Body of pancreas (tissue), 4 donors: ENCODE measurements around the gene PTBP3. TPM values are rescaled to one million over a fixed set of nuclear protein-coding genes. Genes with fewer than 3 reads are reported as not detected.

Experiments
- ATAC-seq: fragments of 150-250 bp; one replicate; pipeline ENCODE4 v1.9.1; 2016
- DNase-seq, 4 donors: peaks; one replicate each; pipeline ENCODE4 v3.0.0-alpha.2; 2019
- H3K27ac ChIP-seq, 4 donors: fragments of 200-600 bp; sonication (generic); 1 replicate in 3 of 4; 2 replicates in 1 of 4; pipeline versions ENCODE4 v1.5.1 to v1.6.1; 2016 to 2019; ENCODE audit warnings: mild to moderate bottlenecking in 1 of 4, mixed read lengths in 1 of 4, moderate library complexity in 1 of 4
- H3K27me3 ChIP-seq, 2 donors: fragments of 200-600 bp; sonication (generic); one replicate each; pipeline ENCODE4 v1.6.0; 2016; ENCODE audit warnings: mild to moderate bottlenecking in 1 of 2
- H3K36me3 ChIP-seq, 2 donors: fragments of 200-600 bp; sonication (generic); replicated peaks in 1 of 2; 2 replicates each; pipeline ENCODE4 v1.5.1; 2016; ENCODE audit warnings: low read depth in 2 of 2; ENCODE audit not compliant: insufficient read depth in 1 of 2
- H3K4me1 ChIP-seq: fragments of 200-600 bp; sonication (generic); one replicate; pipeline ENCODE4 v1.6.0; 2016
- H3K4me3 ChIP-seq, 2 donors: fragments of 200-600 bp; sonication (generic); 1 replicate in 1 of 2; 2 replicates in 1 of 2; pipeline ENCODE4 v1.5.1; 2016 to 2019
- H3K9me3 ChIP-seq, 3 donors: fragments of 200-600 bp; sonication (generic); 1 replicate in 2 of 3; 2 replicates in 1 of 3; pipeline ENCODE4 v1.5.1; 2016
- POLR2A ChIP-seq, 3 donors: fragments of 450-650 bp; IDR thresholded peaks; one replicate each; pipeline ENCODE4 v1.6.1; 2016; ENCODE audit warnings: antibody characterized with exemption in 3 of 3, mild to moderate bottlenecking in 2 of 3
- WGBS, 2 donors: methylation state at CpG; one replicate each; pipeline ENCODE4 v1.1.5; 2017; 5-methylcytosine and 5-hydroxymethylcytosine counted together
- intact Hi-C: fragments of 100-400 bp; cut with DNase I; formaldehyde crosslinking; loops from one replicate; pipeline ENCODE4 v1.15.1; 2023
- total RNA-seq, 2 donors: library from RNA; depleted of rRNA; stranded (reverse); fragments of >200 nt; gene quantifications; one replicate each; pipeline ENCODE4 v1.1.0, GENCODE V29; 2016
- TF ChIP-seq, protein P1 (sequence below), 7 experiments: fragments of 450-650 bp in 4 of 7; fragments of 200-600 bp in 3 of 7; sonication (generic) in 3 of 7; IDR thresholded peaks; one replicate each; pipeline ENCODE4 v1.5.1; 2016 to 2019; ENCODE audit warnings: antibody characterized with exemption in 7 of 7

The PTBP3 gene
- total RNA-seq, 2 donors from 2014 or later, result 30.4 to 122 TPM

DNA sequence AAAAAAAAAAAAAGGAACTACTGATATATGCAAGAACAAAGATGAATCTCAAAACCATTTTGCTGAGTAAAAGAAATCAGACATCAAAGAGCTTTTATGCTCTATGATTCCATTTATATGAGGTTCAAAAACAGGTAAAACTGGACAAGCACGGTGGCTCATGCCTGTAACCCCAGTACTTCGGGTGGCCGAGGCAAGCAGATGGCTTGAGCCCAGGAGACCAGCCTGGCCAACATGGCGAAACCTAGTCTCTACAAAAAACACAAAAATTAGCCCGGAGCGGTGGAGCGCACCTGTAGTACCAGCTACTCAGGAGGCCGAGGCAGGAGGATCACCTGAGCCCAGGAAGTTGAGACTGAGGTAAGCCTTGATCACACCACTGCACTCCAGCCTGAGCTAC, 7.8 kb downstream of the PTBP3 start:
- TF ChIP-seq POLR2A (IDR thresholded peaks at IDR 0.05), result no peak
- TF ChIP-seq, protein P1, sequence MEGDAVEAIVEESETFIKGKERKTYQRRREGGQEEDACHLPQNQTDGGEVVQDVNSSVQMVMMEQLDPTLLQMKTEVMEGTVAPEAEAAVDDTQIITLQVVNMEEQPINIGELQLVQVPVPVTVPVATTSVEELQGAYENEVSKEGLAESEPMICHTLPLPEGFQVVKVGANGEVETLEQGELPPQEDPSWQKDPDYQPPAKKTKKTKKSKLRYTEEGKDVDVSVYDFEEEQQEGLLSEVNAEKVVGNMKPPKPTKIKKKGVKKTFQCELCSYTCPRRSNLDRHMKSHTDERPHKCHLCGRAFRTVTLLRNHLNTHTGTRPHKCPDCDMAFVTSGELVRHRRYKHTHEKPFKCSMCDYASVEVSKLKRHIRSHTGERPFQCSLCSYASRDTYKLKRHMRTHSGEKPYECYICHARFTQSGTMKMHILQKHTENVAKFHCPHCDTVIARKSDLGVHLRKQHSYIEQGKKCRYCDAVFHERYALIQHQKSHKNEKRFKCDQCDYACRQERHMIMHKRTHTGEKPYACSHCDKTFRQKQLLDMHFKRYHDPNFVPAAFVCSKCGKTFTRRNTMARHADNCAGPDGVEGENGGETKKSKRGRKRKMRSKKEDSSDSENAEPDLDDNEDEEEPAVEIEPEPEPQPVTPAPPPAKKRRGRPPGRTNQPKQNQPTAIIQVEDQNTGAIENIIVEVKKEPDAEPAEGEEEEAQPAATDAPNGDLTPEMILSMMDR (IDR thresholded peaks at IDR 0.05), result no peak
- no peak overlapping the region for H3K4me3 ChIP-seq
- WGBS, 2 donors, result 77 to 83% methylated on average over 8 of the region's 8 CpGs
- intact Hi-C loops, result no loop called here
- ATAC-seq (no peak), DNase-seq (no peak)
- H3K36me3 ChIP-seq, result no peaks in the 10 kb centered on the region
- no peaks in the 10 kb centered on the region for H3K27me3 ChIP-seq
- H3K9me3 ChIP-seq, result no peaks in the 10 kb centered on the region
- no peak overlapping the region for H3K27ac ChIP-seq
- peaks cover 31% of the 10 kb centered on the region for H3K4me1 ChIP-seq

DNA sequence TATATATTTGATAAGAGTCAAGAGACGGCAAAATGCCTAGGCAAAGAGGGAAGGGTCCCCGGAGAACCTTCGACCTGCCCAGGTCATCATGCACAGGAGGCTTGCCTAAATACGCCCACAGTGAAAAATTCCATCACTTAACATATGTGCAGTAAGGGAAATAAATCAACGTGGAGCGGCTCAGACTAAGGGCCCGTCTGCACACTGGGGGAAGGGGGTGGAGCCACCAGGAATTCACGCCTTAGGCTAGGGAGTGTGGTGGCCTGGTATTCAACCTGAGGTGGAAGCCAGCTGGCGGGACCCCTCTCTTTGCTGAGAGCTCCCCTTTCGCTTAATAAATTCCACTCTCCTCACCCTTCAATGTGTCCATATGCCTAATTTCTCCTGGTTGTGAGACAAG, 8.3 kb downstream of the PTBP3 start:
- Histone ChIP-seq H3K27me3 (no peaks in the 10 kb centered on the region), H3K4me1 (peaks cover 31% of the 10 kb centered on the region), H3K36me3 (no peaks in the 10 kb centered on the region), H3K9me3 (no peaks in the 10 kb centered on the region), H3K27ac (no peak overlapping the region), H3K4me3 (no peak overlapping the region)
- DNase-seq (no peak), ATAC-seq (no peak)
- TF ChIP-seq, protein P1 (IDR thresholded peaks at IDR 0.05), result no peak
- no peak for TF ChIP-seq POLR2A (IDR thresholded peaks at IDR 0.05)
- intact Hi-C loops, result no loop called here
- 95 to 96% methylated on average over 10 of the region's 10 CpGs for WGBS, 2 donors

DNA sequence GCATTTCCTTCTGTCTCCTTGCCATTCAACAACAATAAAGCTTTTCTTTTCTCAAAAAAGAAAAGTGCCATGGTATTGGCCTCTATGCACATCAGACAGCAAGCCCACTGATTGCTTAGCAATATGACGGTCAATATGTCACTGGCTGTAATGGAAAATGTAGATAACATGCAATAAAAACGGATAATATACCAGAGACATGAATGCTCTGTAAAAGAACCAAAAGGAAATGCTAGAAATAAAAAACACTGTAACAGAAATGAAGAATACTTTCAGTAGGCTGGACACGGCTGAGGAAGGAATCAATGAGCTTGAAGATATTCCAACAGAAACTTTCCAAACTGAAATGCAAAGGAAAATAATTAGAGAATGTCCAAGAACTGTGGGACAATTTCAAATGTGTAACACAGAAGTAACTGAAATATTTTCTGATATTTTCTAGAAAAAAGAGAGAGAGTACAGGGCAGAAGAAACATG, 10.0 kb downstream of the PTBP3 start:
- DNase-seq, result no peak
- Histone ChIP-seq H3K4me1 (peaks cover 26% of the 10 kb centered on the region), H3K9me3 (no peaks in the 10 kb centered on the region), H3K27me3 (no peaks in the 10 kb centered on the region), H3K27ac (peak overlapping the region in 1 of 4 donors; percentile 9), H3K36me3 (no peaks in the 10 kb centered on the region), H3K4me3 (no peak overlapping the region)
- 69 to 70% methylated on average over 3 of the region's 3 CpGs for WGBS, 2 donors
- intact Hi-C loops, result no loop called here
- ATAC-seq, result no peak
- no peak for TF ChIP-seq POLR2A (IDR thresholded peaks at IDR 0.05)
- TF ChIP-seq, protein P1 (IDR thresholded peaks at IDR 0.05), result no peak

DNA sequence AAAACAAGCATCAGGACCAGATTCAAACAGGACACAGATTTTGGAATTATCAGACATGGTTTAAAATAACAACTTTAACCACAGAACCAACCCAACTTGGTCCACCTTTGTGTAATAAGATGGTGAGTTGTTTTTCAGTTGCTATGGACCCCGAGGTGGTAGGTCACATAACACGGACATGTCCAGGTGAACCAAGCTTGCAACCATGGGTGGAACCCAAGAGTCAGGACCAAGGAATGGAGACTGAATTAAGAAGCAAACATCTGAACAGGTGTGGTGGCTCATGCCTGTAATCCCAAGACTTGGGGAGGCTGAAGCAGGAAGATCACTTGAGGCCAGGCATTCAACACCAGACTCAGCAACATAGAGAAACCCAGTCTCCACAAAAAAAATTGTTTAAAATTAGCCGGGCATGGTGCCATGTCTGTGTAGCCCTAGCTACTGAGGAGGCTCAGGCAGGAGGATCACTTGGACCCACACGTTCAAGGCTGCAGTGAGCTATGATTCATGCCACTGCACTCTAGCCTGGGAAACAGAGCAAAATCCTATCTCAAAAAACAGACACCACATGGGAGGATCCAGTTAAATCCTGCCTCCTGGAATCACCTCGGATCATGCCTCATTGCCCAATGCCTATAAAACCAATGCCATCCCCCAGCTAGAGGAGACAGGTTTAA, 10.6 kb downstream of the PTBP3 start:
- H3K4me1 ChIP-seq, result peaks cover 21% of the 10 kb centered on the region
- H3K9me3 ChIP-seq, result no peaks in the 10 kb centered on the region
- no peaks in the 10 kb centered on the region for H3K27me3 ChIP-seq
- DNase-seq (no peak), ATAC-seq (no peak)
- TF ChIP-seq, protein P1 (IDR thresholded peaks at IDR 0.05), result no peak
- TF ChIP-seq POLR2A (IDR thresholded peaks at IDR 0.05), result no peak
- peak overlapping the region in 1 of 4 donors; percentile 9 for H3K27ac ChIP-seq
- no peak overlapping the region for H3K4me3 ChIP-seq
- H3K36me3 ChIP-seq, result no peaks in the 10 kb centered on the region
- 88 to 96% methylated on average over 5 of the region's 5 CpGs for WGBS, 2 donors
- intact Hi-C loops, result no loop called here
